Right lobe of liver (tissue), 4 donors: ENCODE results near the gene NGF.

Experiments used
- CTCF ChIP-seq, 4 donors: fragments of 200-600 bp in 3 of 4; fragments of 450-650 bp in 1 of 4; IDR thresholded peaks; one replicate each; pipeline versions ENCODE4 v1.5.1 to v1.8.0; 2016 to 2022; ENCODE audit warnings: antibody characterized with exemption in 4 of 4, mild to moderate bottlenecking in 2 of 4
- POLR2A ChIP-seq: fragments of 450-650 bp; IDR thresholded peaks from one replicate; pipeline ENCODE4 v1.6.1; 2017; ENCODE audit warnings: antibody characterized with exemption, mild to moderate bottlenecking
- donor health status: DM: no; HTN: no; CAD: no.
- donor health status: DM: no; HTN: no; CAD: no.
- donor health status: DM: no; HTN: yes; CAD: no.

- TF ChIP-seq CTCF (IDR thresholded peaks at IDR 0.05) (no peak), POLR2A (no peak)
Measured at GRCh38 chr1:115314092-115314491, 24.0 kb downstream of the NGF start.
